ENCODE data around the gene PTTG1.

The PTTG1 gene

DNA sequence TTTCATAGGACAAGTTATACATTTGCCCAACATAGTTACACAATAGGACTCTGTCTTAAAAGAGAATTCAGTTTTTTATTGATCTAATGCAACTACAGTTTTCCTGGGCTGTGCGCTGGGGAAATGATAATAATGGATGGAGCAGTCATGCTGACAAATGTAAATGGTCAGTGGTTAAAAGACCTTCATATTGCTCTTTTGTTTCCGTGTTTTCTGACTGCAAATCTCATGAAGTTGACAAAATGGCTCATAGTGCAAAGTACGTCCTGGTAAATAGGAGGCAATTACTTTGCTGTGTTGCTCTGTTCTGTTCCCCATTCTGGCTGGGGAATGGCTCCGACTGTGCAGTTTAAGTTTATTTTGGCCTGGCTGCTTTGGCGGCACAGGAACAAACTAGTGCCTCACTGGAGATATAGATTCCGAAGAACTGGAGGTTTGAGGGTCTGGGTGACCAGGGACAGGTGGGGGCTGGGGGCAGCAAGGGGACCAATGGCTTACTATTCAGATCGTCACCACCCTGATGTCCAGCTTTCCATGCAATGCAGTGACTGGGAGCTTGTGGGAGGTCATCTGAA, 54.3 kb downstream of the PTTG1 start:
- DNase-seq: no peak

DNA sequence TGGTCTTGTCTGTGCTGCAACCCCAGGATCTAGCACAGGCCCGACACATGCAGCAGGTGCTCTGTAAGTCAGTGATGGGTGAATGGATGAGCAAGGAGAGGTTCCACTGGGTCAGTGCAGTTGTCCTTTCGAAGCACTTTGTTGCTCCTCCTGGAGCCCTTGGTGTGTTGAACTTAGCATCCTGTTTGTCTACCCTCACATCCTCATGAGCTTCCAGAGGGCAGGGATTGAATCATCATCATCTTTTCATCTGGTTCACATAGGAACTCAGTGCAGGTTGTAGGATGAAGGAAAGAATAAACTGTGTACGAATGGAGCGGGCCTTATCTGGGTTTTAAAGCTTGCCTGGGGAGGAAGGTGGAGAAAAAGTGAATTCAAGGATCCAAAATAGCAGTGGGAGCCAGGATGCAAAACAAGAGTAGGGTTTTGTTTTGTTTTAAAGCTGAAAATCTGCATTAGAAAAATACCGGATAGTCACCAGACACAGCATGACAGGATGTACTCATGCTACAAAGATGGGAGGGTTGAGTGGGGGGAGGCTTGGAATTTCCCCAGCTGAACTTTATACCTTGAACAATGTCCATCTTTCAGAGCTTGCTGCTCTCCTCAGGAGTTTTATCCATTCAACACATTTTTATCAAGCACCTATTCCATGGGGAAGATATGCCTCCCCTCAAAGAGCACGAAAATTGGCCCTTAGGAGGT, 55.8 kb downstream of the PTTG1 start:
- DNase-seq: no peak

DNA sequence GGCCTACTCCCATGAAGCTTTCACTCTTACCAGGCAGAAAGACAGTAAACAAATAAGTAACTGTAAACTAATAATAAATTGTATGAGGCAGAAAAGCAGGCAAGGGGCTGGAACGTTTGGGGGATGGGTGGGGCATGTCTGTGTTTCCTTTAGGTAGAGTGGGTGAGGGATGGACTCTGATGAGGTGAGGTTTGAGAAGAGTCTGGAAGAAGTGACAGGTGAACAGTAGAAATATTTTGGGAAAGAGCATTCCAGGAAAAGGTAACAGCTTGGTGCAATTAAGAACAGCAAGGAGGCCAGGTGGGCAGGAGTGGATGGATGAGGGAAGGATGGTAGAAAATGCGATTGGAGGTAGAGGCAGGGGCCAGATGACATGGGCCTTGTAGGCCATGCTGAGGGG, 56.5 kb downstream of the PTTG1 start:
- no peak for DNase-seq

All from activated T-cell treated with anti-CD3 and anti-CD28 coated beads, Interleukin-2, amount 50 U/mL, for 48 hours (primary cell).